Karpas-422 (cell line): ENCODE data around the gene LEF1. TPM values are rescaled to one million over a fixed set of nuclear protein-coding genes. Genes with fewer than 3 reads are reported as not detected.

Experiments used
- total RNA-seq: library from RNA; depleted of rRNA; stranded (reverse); fragments of >200 nt; shearing (Covaris generic); gene quantifications from 2 replicates; pipeline ENCODE4 v1.2.3, GENCODE V29; 2014; ENCODE audit warnings: low replicate concordance; rRNA removed

The LEF1 gene
- total RNA-seq, 1 experiment from 2014 or later = not detected

Other genes with a start within 250 kb of the LEF1 start
- 1.5 and 5.3 TPM in 2 replicates for gene CYP2U1, start 237.4 kb downstream of the LEF1 start, total RNA-seq
- 20.2 and 41.6 TPM in 2 replicates for gene HADH, start 179.0 kb downstream of the LEF1 start, total RNA-seq